GM12873 (cell line): ENCODE measurements around the gene TMIGD1.

Experiments used
- CTCF ChIP-seq: IDR thresholded peaks from 2 replicates; pipeline ENCODE4 v1.5.1; 2012; ENCODE audit warnings: low read depth, mild to moderate bottlenecking, moderate library complexity, low read length, control low read depth; ENCODE audit not compliant: insufficient read depth; ENCODE audit errors: missing control alignments

Gene TMIGD1

GRCh38 chr17:30368912-30369720 is 35.3 kb upstream of the TMIGD1 start:
- no peak for TF ChIP-seq CTCF

- no peak for TF ChIP-seq CTCF
Measured at GRCh38 chr17:30366536-30366935, 32.7 kb upstream of the TMIGD1 start.

GRCh38 chr17:30363715-30364202 is 29.9 kb upstream of the TMIGD1 start:
- no peak for TF ChIP-seq CTCF

- no peak for TF ChIP-seq CTCF
Measured at GRCh38 chr17:30361766-30362279, 28.0 kb upstream of the TMIGD1 start.

- TF ChIP-seq CTCF = no peak
Measured at GRCh38 chr17:30360086-30360808, 26.4 kb upstream of the TMIGD1 start.

- no peak for TF ChIP-seq CTCF
Measured at GRCh38 chr17:30358055-30358760, 24.4 kb upstream of the TMIGD1 start.
